ENCODE results near the gene INSIG2. TPM values are rescaled to one million over a fixed set of nuclear protein-coding genes. Genes with fewer than 3 reads are reported as not detected.

Gene INSIG2
- total and polyA plus RNA-seq, 9 of the 15 experiments (the other 6 are each of a cell fraction or from before 2014, with no cell fraction given): 1.5 to 34.2 (median 6.4) TPM

GRCh38 chr2:118088051-118089024 is at the start of gene INSIG2 (continued):
- no peak for TF ChIP-seq ZNF318 (IDR thresholded peaks at IDR 0.05; ENCODE audit: borderline replicate concordance in 1 of 2, low read depth in 1 of 2)
- no peak for TF ChIP-seq ZNF639 (CRISPR knock-in tag; conservative IDR thresholded peaks at IDR 0.05 in 1 of 2, IDR thresholded peaks at IDR 0.05 in 1 of 2)
- no peak for TF ChIP-seq TAF15 (IDR thresholded peaks at IDR 0.05; ENCODE audit: low read depth, low read length)
- no peak for TF ChIP-seq RERE (CRISPR knock-in tag; IDR thresholded peaks at IDR 0.05; ENCODE audit: borderline replicate concordance)
- TF ChIP-seq RBM25 (IDR thresholded peaks at IDR 0.05; ENCODE audit: low read depth, low read length, severe bottlenecking): no peak
- no peak for TF ChIP-seq HMG20B (CRISPR knock-in tag; IDR thresholded peaks at IDR 0.05)
- no peak for TF ChIP-seq CBX3 (IDR thresholded peaks at IDR 0.05; ENCODE audit: borderline replicate concordance in 1 of 2, low read length in 2 of 2)
- no peak for TF ChIP-seq PTTG1 (tag; IDR thresholded peaks at IDR 0.05; ENCODE audit: low read depth)
- no peak for TF ChIP-seq SRSF9 (IDR thresholded peaks at IDR 0.05; ENCODE audit: borderline replicate concordance, low read depth, low read length)
